Activated naive CD4-positive, alpha-beta T cell treated with anti-CD3 and anti-CD28 coated beads for 36 hours (primary cell): Measurements from ENCODE around the gene RAD51AP2. TPM values are rescaled to one million over a fixed set of nuclear protein-coding genes. Genes with fewer than 3 reads are reported as not detected.
"Not testable (repeated sequence)": the region's sequence is repeated elsewhere in the genome, so short reads cannot be mapped to it uniquely, and the experiment has no call there.

Experiments
- CTCF ChIA-PET: fragments of 350-600 bp; sonication (Branson Sonifier 250); formaldehyde crosslinking; loops from one replicate; lab custom pipeline; 2021; ENCODE audit warnings: antibody characterized with exemption; lab: Charles Lee
- DNase-seq: peaks from one replicate; pipeline ENCODE4 v3.0.0-alpha.2; 2020
- H3K27ac Mint-ChIP-seq: one replicate; pipeline ENCODE4 v1.8.0; 2021; ENCODE audit warnings: mild to moderate bottlenecking, mixed read lengths
- H3K27me3 Mint-ChIP-seq: one replicate; pipeline ENCODE4 v1.8.0; 2021; ENCODE audit warnings: low read depth, mixed read lengths
- H3K36me3 Mint-ChIP-seq: one replicate; pipeline ENCODE4 v1.8.0; 2021; ENCODE audit warnings: low read depth, mixed read lengths
- H3K4me1 Mint-ChIP-seq: one replicate; pipeline ENCODE4 v1.8.0; 2021; ENCODE audit warnings: low read depth, mixed read lengths
- H3K4me3 Mint-ChIP-seq: one replicate; pipeline ENCODE4 v1.8.0; 2021; ENCODE audit warnings: mild to moderate bottlenecking, moderate library complexity, mixed read lengths
- H3K9me3 Mint-ChIP-seq: one replicate; pipeline ENCODE4 v1.8.0; 2021; ENCODE audit warnings: mixed read lengths
- intact Hi-C: fragments of 100-400 bp; cut with micrococcal nuclease; formaldehyde crosslinking; loops from one replicate; pipeline ENCODE4 v1.15.1; 2023
- total RNA-seq, 2 experiments: library from RNA; stranded (reverse); gene quantifications; one replicate each; pipeline ENCODE4 v1.2.3, GENCODE V29; 2021

RAD51AP2 gene
- total RNA-seq, 2 experiments from 2014 or later: not detected

DNA sequence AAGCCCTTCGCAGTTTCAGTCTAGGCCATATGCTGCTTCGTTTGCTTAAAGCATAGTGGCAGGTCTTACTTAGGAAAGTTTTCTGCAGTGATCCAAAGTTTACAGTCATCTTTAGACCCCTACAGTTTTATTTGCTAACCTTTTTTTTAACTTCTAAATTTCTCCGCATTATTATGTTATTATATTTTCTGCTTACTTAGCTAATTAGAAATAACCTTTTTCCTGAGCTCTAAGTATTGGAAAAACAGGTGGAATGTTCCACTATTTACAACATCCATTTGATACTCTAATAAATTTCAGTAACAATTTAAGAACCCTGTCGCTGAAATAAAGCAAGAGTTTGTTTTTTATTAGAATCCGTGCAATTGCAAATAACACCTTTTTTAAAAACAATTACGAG, 4.1 kb upstream of the RAD51AP2 start:
- intact Hi-C loops: no loop called here
- H3K4me3 Mint-ChIP-seq: no peak overlapping the region
- H3K27ac Mint-ChIP-seq: no peak overlapping the region
- CTCF ChIA-PET: no interaction called here
- no peaks in the 10 kb centered on the region for H3K9me3 Mint-ChIP-seq
- peaks cover 15% of the 10 kb centered on the region for H3K27me3 Mint-ChIP-seq
- DNase-seq: no peak
- H3K4me1 Mint-ChIP-seq: no peaks in the 10 kb centered on the region
- H3K36me3 Mint-ChIP-seq: no peaks in the 10 kb centered on the region

DNA sequence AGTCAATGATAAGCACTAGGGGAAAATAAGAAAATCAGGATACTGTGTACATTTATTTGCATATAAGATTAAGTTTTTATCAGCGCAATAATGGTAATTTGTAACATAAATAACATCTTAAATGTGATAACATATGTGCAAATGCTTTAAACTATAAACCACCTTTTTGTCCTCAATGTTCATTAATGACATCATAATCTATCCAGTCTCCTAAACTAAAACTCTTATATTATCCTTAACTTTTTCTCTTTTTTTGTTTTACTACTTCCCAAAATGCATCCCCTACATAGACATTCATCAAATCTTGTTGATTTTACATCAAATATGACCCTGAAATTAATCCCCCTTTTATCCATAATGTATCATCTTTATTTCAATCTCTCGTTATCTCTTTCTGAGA, 3.4 kb upstream of the RAD51AP2 start:
- Mint-ChIP-seq H3K4me1 (no peaks in the 10 kb centered on the region), H3K27me3 (peaks cover 20% of the 10 kb centered on the region), H3K9me3 (no peaks in the 10 kb centered on the region), H3K27ac (no peak overlapping the region), H3K4me3 (no peak overlapping the region), H3K36me3 (no peaks in the 10 kb centered on the region)
- DNase-seq: no peak
- CTCF ChIA-PET: no interaction called here
- intact Hi-C loops: no loop called here

DNA sequence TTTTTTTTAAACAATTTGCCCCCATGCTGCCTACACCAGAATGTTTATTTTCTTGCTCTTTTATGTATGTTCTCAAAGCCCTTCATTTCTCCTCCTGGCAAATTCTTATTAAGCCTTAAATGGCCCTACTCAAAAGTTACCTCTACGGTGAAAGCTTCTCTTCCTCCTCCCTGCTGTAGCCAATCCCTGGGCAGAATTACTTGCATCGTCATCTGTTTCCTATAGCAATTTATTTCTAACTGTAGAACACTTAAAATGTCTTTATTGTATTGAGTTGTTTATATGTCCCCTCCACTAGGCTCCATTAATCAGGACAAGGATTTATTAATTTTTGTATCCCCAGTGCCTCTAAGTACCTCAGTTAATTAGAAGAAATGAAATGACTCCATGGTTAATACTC, 2.5 kb upstream of the RAD51AP2 start:
- Mint-ChIP-seq H3K4me3 (no peak overlapping the region), H3K27me3 (peaks cover 20% of the 10 kb centered on the region), H3K27ac (no peak overlapping the region), H3K9me3 (no peaks in the 10 kb centered on the region), H3K36me3 (no peaks in the 10 kb centered on the region), H3K4me1 (no peaks in the 10 kb centered on the region)
- intact Hi-C loops: no loop called here
- CTCF ChIA-PET: no interaction called here
- no peak for DNase-seq

DNA sequence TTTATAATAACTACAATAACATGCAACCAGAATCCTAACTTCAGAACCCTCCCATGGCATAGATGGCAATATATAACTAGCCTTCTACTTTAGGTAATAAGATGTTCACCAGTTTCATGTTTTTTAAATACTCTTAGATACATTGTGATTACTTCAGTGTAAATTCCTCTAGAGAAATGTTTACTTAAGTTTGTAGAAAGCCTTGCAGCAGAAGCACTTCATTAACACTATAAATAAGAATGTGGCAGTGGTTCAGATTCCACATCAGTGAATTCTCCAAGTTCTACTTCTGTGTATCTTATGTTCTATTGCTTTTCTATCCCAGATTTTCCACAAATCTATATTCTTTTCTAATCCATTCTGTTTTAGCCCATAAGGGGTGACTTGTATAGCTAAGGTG, 1.2 kb upstream of the RAD51AP2 start:
- CTCF ChIA-PET: no interaction called here
- Mint-ChIP-seq H3K27me3 (peaks cover 20% of the 10 kb centered on the region), H3K9me3 (no peaks in the 10 kb centered on the region), H3K4me3 (no peak overlapping the region), H3K36me3 (no peaks in the 10 kb centered on the region), H3K4me1 (no peaks in the 10 kb centered on the region), H3K27ac (no peak overlapping the region)
- intact Hi-C loops: no loop called here
- DNase-seq: no peak

DNA sequence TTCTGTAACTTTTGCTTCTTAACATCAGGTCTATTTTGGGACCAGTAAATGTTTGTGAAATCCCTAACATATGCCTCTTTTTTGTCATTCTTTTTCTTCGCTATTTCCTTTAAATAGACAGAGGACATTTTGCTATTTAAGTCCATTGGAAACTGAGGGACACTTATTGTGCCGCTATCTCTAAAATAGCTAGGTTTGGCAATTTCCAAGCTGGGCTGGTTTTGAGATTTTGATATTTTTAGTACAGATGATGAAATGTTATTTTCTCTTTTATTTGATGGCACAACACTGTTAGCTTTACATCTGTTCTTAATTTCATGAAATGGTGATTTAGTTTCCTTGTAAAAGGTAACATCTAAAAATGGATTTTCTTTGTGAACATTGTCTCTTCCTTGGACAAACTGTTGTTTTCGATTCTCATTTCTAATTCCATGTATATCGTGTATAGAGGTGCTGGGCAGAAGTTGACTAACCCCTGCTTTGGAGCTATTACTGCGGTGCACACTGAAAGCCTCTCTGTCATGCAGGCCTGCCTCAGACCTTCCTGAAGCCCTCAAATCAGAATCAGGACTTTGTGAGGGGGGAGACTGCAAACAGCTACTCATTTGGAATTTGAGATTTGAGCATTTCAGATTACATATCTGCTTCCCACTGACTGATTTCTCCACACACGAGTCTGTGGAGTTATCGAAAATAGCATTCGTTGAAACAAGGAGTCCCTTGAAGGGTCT, 594 bp downstream of the RAD51AP2 start:
- intact Hi-C loops: no loop called here
- H3K4me1 Mint-ChIP-seq: no peaks in the 10 kb centered on the region
- no peak overlapping the region for H3K27ac Mint-ChIP-seq
- H3K9me3 Mint-ChIP-seq: no peaks in the 10 kb centered on the region
- no peak overlapping the region for H3K4me3 Mint-ChIP-seq
- no peak for DNase-seq
- CTCF ChIA-PET: no interaction called here
- H3K27me3 Mint-ChIP-seq: peaks cover 20% of the 10 kb centered on the region
- no peaks in the 10 kb centered on the region for H3K36me3 Mint-ChIP-seq

DNA sequence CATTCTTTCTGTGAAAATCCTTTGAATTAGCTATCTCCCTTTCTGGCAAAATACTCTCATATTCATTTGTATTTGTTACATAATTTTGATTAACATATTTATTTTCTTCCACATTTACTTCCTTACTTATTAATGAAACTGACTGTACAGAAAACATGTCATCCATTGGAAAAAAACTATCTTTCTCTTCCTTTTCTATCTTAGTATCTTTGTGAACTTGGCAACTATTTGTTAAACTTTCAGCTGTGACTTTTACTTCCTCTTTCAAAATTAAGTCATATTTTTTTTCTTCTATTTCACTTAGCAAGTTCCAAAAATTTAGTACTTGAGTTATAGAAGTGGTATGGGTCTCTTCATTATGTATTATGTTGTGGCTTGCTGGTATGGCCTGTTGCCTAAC, 2.6 kb downstream of the RAD51AP2 start:
- CTCF ChIA-PET: no interaction called here
- Mint-ChIP-seq H3K9me3 (no peaks in the 10 kb centered on the region), H3K4me1 (no peaks in the 10 kb centered on the region), H3K27me3 (peaks cover 20% of the 10 kb centered on the region), H3K4me3 (no peak overlapping the region), H3K36me3 (no peaks in the 10 kb centered on the region), H3K27ac (no peak overlapping the region)
- DNase-seq: no peak
- intact Hi-C loops: no loop called here

DNA sequence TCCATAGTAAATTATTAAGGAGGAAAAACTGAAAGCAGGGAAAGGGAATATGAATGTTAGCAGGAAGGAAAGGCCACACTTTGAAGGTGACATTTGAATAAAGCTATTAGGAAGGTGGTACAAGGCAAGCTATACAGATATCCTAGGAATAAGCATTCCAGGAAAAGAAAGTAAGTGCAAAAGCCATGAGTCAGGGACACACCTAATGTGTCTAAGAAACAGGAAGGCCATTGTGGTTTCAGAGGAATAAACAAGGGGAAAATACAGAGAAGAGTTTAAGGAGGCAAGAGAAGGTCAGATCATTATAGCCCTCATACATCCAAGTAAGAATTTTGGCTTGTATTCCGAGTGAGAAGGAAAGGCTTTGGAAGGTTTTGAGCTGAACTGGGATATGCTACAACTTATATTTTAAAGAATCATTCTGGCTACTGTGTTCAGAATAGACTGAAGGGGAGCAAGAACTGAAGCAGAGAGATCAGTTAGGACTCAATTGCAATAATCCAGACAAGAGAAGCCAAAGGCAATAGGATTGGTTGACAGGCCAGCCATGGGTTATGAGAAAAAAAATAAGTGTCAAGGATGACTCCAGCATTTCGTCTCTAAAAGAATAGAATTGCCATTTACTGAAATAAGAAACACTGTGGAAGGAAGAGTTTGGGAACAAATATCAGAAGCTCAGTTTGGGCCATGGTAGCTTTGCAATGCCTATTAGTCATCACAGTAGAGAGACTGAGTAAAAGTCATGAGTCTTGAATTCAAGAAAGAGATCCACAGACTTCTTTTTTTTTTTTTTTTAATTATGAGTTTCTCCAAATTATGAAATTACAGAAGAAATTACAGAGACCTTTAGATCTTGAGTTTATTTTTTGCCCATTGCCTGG, 11.3 kb downstream of the RAD51AP2 start:
- H3K9me3 Mint-ChIP-seq: no peaks in the 10 kb centered on the region
- no peaks in the 10 kb centered on the region for H3K4me1 Mint-ChIP-seq
- intact Hi-C loops: no loop called here
- H3K4me3 Mint-ChIP-seq: no peak overlapping the region
- no peaks in the 10 kb centered on the region for H3K36me3 Mint-ChIP-seq
- CTCF ChIA-PET: no interaction called here
- no peak for DNase-seq
- no peak overlapping the region for H3K27ac Mint-ChIP-seq
- H3K27me3 Mint-ChIP-seq: no peaks in the 10 kb centered on the region

DNA sequence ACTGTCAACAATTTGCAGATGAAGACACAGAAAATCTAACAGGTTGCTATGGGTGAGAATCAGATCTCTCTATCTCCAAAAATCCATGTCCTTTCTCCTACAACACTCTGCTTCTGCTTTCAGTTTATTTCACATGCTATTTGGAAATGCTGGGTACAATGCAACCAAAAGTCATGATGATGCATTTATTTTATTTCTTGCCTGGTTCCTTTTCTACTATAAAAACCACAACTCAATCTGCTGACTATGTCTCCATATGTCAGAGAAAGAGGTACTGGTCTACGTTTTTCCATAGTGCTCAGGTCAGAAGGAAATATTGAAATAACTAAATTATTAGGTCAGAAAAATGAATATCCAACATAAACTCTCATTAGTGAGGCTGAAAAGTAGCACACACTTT, 20.5 kb downstream of the RAD51AP2 start:
- CTCF ChIA-PET: no interaction called here
- no peak overlapping the region for H3K4me3 Mint-ChIP-seq
- no peaks in the 10 kb centered on the region for H3K27me3 Mint-ChIP-seq
- H3K36me3 Mint-ChIP-seq: no peaks in the 10 kb centered on the region
- no peak for DNase-seq
- no peak overlapping the region for H3K27ac Mint-ChIP-seq
- H3K9me3 Mint-ChIP-seq: no peaks in the 10 kb centered on the region
- H3K4me1 Mint-ChIP-seq: no peaks in the 10 kb centered on the region
- intact Hi-C loops: no loop called here

DNA sequence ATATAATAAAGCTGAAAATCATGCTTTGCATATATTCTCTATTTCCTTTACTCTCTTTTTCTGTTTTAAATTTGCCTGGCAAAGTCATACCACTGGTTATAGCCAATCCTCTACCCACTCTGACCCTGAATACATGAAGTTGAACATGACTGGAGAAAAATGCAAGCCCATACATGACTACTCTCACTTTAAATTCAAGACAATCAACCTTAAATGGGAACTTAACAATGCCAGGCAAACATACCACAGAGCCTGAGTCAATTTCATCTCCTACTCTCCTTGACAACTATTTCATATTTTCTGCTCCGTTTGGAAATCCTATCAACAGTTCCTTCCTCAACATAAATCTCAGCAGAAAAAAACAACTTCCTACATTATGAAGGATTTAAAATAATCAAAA, 22.6 kb downstream of the RAD51AP2 start:
- Mint-ChIP-seq H3K4me3 (no peak overlapping the region), H3K4me1 (no peaks in the 10 kb centered on the region), H3K27me3 (no peaks in the 10 kb centered on the region), H3K36me3 (no peaks in the 10 kb centered on the region), H3K27ac (no peak overlapping the region), H3K9me3 (no peaks in the 10 kb centered on the region)
- intact Hi-C loops: no loop called here
- DNase-seq: no peak
- CTCF ChIA-PET: interaction anchor here (0.7 kb wide), 1 partner anchor 151 kb away, joined by 3 read pairs; no protein-coding TSS in a partner anchor

DNA sequence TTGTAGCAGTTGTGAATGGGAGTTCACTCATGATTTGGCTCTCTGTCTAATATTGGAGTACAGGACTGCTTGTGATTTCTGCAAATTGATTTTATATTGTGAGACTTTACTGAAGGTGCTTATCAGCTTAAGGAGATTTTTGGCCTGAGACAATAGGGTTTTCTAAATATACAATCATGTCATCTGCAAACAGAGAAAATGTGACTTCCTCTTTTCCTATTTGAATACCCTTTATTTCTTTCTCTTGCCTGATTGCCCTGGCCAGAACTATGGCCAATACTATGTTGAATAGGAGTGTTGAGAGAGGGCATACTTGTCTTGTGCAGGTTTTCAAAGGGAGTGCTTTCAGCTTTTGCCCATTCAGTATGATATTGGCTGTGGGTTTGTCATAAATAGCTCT, 28.1 kb downstream of the RAD51AP2 start:
- H3K36me3 Mint-ChIP-seq, H3K27me3 Mint-ChIP-seq, H3K27ac Mint-ChIP-seq, DNase-seq, intact Hi-C loops, H3K4me1 Mint-ChIP-seq, CTCF ChIA-PET, H3K9me3 Mint-ChIP-seq, H3K4me3 Mint-ChIP-seq: not testable (repeated sequence)

DNA sequence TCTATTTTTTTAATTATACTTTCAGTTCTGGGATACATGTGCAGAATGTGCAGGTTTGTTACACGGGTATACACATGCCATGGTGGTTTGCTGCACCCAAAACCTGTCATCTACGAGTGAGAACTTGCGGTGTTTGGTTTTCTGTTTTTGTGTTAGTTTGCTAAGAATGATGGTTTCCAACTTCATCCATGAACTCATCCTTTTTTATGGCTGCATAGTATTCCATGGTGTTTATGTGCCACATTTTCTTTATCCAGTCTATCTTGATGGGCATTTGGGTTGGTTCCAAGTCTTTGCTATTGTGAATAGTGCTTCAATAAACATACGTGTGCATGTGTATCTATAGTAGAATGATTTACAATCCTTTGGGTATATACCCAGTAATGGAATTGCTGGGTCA, 29.6 kb downstream of the RAD51AP2 start:
- CTCF ChIA-PET, H3K4me1 Mint-ChIP-seq, H3K27ac Mint-ChIP-seq, H3K36me3 Mint-ChIP-seq, H3K27me3 Mint-ChIP-seq, H3K4me3 Mint-ChIP-seq, DNase-seq, intact Hi-C loops, H3K9me3 Mint-ChIP-seq: not testable (repeated sequence)

DNA sequence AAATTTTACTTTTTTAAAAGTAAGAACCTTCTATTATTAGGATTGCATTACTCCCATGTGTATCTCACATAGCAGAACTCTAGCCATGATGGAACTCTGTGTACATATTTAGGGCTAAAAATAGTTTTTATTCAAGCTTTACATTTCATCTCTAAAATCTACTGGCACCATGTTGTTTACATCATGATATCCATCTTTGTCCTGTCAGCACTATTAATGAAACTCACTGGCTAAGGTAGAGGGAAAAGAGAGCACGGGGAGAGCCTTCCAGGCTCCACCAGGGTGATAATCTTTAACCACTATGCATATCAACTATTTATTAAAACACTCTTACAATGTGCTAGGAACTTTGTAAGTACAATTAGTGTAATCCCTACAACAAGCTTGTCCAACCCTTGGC, 34.7 kb downstream of the RAD51AP2 start:
- Mint-ChIP-seq H3K36me3 (no peaks in the 10 kb centered on the region), H3K9me3 (no peaks in the 10 kb centered on the region), H3K27me3 (no peaks in the 10 kb centered on the region), H3K27ac (no peak overlapping the region), H3K4me3 (no peak overlapping the region), H3K4me1 (no peaks in the 10 kb centered on the region)
- no peak for DNase-seq
- CTCF ChIA-PET: no interaction called here
- intact Hi-C loops: no loop called here

DNA sequence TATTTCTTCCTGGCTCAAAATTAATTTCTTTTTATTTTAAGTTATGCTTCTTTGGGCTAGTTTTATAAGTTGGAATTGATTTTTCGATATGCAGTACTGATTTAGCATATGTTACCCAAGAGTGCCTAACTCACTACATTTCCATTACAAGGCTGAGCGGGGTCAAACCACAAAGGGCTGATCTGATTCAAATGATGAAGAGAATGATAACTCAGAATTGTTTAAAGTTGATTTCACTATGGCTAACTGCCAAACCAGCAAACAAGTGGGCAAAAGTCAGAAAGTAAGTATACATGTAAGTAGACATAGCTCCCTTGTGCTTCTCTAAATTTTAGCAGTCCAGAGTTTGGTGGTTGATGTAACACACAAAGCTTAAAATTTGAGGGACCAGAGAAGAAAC, 35.6 kb downstream of the RAD51AP2 start:
- Mint-ChIP-seq H3K36me3 (no peaks in the 10 kb centered on the region), H3K27me3 (no peaks in the 10 kb centered on the region)
- intact Hi-C loops: no loop called here

More for the DNA sequence above, 35.6 kb downstream of the RAD51AP2 start:
- Mint-ChIP-seq H3K4me1 (no peaks in the 10 kb centered on the region), H3K4me3 (no peak overlapping the region), H3K27ac (no peak overlapping the region), H3K9me3 (no peaks in the 10 kb centered on the region)
- DNase-seq: no peak
- CTCF ChIA-PET: no interaction called here
